GM18868 (cell line): Measurements from ENCODE around the gene POU2AF3.

Source experiments
- ATAC-seq: cut with Tn5 transposase; IDR thresholded peaks from one replicate; pipeline ENCODE4 v1.9.1; 2021; ENCODE audit warnings: mild to moderate bottlenecking, moderate library complexity; ENCODE audit not compliant: unreplicated experiment

Gene POU2AF3

DNA sequence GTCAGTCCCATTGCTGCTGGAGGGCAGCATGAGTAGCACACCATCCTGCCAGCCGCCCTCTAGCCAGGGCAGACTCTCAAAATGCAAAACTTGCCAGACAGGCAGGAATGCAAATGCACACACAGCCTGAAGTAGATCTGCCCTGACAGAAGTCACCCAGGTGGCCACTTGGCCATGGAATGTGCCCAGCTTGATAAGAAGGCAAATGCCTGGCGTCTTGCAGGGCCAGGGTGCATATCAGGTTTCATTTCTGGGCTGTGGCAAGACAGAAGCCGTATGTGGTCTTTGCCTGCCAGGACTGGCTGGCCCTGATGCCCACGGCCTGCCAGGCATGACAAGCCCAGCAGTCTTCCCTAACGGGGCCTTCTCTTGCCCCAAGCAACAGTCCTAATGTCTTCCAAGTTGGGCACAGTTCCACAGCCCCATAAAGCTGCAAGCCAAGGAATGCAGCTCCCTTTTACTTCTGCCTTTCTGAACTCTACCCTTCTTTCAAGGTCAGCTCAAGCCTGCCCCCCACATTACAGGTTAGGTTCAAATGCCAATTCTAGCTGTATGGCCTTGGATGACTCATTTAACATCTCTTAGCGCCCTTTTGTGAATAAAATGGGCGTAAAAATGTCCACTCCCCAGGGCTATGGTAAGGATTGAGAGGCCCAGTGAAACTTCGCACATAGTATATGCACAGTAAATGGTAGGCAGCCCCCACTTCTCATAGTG, 29.7 kb downstream of the POU2AF3 start:
- no peak for ATAC-seq

DNA sequence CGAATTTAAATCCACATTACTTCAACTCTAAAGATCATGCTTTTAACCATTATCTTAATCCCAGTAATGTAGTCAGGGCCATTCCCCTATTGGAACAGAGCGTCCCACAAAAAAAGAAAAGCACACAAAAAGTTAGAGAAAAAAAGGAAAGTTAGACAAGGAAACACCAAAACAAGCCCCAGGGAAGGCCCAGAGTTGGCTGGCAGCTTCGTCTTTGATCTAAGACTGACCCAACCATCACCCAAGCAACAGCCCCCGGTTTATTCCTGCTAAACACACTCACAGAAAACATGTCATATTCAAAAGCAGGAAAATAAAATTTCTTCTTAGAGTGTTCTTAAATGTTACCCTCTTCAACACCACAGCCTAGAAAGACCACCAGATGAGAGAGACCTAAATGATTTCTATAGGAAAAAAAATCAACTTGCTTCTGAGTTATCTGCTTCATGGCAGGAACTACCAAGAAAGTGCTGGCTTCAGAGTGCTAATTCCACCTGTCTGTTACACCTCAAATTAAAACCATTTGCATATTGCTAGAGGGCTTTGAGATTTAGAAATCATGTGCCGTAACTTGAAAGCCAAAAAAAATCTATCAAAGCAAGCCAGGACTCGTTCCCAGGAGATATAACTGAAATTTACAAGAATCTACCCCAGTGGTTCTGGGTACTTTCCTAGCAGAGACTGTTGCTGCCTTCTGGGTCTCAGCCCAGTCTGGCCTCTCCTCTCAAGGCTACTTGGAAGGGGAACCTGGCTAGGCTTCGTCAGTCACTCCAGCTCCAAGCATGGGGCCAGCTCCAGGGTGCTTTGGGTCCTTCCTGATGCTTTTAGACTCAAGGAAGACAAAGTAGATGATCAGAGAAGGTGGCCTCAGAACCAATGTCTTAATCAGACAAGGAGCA, 31.2 kb downstream of the POU2AF3 start:
- peak; percentile 51 for ATAC-seq

DNA sequence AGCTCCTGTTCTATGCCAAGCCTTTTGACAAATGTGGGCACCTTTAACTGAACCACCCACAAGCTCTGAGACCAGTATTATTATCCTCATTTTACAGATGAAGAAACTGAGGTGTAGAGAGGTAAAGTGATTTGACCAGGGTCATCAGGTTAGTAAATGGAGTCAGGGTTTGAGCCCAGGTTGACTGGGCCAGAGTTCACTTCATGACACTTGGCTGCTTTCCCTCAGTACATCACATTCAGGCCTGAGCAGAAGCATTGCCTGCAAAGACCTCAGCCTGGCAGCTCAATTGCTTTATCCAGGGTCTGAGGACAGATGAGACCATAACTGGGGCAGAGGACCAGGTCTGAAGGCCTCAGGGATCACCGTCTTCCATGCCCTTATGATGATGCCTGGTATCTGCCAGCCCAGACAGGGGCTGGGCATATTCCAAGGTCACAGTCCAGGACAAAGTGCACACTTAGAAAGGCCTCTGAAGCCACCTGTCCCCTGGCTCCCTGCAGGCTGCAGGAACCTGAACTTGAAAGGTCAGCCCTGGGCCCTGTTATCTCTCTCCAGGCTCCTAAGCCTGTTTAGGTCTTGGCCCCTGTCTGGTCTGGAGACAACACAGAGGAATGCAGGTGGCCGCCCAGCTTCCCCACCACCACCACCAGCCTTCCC, 32.0 kb downstream of the POU2AF3 start:
- no peak for ATAC-seq

DNA sequence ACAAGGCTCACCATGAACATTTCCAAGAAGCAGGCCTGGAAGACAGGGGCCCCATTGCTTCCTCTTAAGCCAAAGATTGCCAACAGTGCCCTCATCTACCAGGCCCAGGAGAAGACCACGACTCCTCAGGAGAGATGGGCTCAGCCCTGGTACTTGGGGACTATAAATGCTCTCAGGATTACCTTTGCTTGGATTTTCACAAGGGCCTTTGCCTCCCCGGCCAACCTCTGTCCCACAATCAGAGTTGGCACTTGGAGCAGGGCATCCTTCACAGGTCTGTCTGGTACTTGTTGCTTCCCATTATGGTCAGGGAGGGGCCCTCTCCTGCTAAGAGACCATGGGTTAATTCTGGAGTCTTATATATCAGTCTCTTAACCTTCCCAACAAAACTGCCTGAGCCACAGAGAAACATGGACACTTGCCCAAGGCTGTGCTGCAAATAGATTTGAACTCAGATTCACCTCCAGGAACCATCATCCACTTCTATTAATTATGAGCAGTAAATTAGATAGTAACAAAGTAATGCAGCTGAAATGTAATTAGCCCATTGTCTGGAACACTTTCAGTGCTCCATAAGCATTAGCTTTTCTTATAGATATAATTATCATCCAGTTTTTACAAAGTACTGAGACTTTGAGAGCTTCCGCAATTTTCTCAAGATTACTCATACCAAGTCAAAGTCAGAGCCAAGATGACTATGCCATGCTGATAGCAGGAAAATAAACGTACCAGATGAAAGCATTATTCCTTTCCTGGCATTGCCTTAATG, 33.5 kb downstream of the POU2AF3 start:
- ATAC-seq: no peak

DNA sequence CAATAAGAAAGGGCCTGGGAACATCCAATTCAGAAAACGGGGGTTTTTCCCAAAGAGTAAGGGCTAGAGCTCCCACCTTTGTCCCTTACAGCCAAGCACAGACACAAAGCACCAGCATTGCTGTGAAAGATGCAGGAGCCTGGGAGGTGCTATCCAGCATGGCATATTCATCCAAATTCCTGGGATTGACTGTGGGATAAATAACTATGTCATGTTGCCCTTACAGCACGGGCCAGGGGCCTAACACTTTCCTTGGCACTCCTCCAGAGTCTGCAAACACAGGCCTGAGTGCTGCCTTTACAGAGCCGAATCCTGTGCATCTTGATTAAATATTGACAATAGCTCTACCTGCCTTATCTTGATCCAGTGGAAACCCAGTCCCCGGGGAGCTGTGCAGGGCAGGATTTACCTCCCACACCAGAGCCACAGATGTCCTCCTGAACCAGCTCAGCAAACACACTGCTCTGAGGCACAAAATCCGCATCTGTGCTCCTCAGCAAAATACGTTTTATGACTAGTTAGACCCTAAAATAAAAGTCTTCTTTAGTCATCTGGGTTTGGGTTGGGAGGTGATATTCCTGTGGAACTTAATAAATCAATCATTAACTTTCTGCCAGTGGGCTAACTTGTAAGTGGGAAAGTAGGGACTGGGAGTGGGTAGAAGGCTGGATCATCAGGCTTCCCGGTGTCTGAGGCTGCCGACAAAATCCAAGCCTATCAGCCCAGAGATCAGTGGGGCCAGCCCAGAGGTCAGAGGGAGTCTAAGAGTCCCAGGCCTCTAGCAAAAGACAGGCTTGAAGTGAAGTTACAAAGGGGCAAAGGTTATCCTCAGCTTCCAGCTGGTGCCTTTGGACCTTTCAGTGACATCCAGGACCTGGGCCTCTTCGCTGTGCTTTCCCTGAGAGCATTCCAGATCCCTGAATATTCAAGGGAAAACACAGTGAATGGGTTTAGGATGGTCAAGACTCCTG, 36.5 kb downstream of the POU2AF3 start:
- no peak for ATAC-seq

DNA sequence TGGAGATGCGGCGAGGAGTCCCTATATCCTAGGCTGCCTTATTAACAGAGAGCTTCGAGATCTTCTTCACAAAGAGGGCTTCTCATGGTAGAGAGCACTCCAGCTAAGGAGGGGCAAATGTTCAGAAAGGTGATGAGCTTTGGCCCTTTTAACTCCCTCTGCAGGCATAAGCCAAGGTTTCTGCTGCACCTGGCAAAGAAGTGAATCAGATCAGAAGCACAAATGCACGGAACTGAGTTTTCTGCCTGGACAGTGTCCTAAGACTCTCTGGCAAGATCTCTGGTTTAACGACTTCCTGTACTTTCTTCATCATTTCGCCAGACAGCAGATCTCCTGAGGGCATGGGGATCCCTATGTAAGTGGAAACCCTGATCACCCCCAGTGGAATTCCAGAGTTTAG, 37.2 kb downstream of the POU2AF3 start:
- ATAC-seq: no peak

DNA sequence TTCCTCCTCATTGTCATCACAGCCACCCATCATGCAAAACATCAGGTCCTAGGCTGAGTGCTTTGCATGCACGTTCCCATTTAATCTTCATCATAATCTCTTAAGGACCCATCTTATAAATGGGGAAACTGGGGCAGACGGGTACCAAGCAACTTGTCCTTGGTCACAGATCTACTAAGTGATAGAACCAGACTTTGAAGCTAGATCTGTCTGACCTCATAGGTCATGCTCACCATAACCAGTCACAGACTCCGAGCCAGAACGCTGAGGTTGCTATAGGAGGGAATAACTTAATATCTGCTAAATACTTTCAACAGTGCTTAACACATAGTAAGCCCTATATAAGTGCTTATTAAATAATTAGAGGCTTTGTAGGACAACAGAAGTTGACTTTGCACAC, 37.7 kb downstream of the POU2AF3 start:
- no peak for ATAC-seq

DNA sequence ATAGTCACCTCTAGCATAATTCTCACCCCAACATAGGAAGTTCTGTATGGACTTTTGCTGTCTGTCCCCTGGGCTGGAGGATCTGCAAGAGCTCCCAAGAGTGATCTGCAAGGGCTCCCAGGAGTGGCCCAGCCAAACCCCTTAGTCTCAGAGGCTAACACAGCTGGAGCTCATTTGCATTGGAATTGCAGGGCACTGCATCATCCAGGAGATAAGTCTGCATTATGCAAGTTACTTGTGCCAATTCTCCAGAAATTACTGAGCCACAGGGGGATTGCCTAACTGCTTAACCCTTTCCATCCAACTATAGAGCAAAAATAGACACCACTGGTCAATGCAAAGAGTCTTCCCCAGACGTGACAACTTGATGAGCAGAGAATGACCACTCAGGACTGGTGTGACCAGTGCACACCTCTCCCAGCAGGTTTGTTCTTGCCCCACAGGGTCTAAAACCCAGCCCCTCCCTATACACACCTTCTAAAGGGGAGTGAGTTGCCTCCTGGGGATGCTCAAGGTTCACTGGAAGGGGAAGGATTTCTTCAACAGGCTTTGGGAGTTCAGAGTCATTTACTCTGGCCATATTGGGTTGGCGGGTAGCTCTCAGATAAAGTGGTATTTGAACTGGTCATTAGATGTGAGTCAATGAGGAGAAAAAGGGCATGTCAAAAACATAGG, 38.4 kb downstream of the POU2AF3 start:
- ATAC-seq: no peak

DNA sequence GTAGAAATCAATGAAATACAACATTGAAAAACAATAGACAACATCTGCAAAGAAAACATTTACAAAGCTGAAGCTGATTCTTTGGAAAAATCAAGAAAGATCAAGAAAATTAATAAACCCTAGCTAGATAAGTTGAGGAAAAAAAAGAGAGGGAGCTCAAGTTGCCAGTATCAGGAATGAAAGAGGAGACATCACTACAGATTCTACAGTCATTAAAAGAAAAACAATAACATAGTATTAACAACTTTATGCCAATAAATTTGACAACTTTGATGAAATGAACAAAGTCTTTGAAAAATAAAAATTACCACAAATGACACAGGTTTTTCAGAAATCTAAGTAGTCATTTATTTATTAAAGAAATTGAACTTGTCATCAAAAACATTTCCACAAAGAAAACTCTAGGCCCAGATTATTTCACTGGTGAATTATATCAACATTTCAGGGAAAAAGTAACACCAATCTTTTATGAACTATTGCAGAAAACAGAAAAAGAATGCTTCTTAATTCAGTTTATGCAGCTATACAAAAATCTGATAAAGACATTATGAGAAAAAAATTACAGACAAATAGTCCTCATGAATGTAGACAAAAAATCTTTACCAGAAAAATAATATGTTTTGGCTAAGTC, 41.5 kb downstream of the POU2AF3 start:
- no peak for ATAC-seq

DNA sequence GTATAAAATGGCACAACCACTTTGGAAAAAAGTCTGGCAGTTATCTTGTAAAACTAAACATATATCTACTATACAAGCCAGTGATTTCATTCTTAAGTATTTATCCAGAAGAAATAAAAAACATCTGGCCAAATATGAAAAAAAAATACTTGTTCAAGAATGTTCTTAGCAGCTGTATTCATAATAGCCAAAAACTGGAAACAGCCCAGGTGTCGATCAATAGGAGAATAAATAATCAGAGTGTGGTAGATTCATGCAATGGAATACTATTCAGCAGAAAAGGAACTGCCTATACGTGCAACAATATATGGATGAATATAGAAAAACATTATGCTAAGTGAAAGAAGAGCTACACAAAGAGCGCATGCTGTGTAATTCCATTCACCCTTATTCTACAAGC, 44.0 kb downstream of the POU2AF3 start:
- ATAC-seq: no peak

DNA sequence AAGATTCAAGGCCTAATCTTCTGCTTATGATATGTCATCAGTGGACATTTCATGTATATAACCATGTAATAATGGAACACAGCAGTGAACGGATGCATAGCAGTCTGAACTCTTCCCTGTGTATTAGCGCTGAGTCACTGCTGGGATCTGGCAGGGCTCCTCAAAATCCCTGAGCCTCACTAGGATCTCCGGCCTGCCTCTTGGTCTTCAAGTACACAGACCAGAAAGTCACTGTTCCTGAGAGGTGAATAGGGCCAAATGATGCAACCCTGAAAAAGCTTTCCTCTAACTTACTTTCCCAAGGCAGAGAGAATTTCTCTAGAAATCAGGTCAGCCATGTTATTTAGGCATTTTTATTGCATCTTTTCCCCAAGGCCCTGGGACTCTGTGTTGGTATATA, 45.7 kb downstream of the POU2AF3 start:
- ATAC-seq: no peak

DNA sequence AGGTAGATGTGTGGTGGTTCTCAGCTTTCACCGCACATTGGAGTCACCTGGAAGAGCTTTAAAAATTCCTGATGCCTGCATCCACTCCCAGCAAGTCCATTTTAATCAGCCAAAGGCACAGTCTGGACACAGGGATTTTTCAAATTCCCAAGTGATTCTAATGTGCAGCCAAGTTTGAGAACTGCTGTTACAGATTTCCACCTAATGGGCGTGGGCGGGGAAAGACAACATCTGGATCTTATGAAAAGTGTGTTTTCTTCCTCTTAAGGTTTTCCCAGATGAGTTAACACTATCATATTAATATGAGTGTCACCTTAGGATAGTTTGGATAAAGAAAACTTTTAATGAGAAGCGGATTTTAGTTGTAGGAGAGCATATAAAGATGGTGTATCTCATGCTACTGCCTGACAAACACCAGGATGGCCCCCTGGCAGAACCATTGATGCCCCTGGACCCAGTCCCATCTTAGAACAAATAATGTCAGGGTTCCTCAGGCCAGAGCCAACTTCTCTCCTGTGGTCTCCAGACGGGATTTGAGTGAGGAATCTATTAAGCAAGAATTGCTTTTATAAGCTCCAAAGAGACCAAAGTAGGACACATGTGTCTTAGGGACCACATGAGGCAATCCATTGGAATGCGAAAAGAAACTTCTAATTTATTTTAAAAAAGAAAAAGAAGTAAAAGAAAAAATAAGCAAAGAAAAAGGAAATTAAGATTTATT, 48.8 kb downstream of the POU2AF3 start:
- no peak for ATAC-seq

DNA sequence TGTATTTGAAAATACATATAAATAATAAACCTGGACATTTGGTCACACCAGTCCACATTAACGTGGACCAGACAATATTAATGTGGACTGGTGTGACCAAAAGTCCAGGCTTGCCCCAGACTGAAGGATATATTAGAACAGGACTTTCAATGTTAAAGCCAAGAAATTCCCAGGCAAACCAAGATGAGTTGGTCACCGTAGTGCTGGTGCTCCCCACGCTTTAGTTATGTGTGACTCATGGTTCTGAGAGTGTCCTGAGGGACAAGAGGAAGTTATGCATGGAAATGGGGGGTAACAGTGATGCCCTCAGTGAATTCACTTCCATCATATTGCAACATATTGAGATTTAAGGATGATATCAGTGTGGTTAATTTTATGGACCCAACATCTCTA, 49.4 kb downstream of the POU2AF3 start:
- ATAC-seq: no peak

DNA sequence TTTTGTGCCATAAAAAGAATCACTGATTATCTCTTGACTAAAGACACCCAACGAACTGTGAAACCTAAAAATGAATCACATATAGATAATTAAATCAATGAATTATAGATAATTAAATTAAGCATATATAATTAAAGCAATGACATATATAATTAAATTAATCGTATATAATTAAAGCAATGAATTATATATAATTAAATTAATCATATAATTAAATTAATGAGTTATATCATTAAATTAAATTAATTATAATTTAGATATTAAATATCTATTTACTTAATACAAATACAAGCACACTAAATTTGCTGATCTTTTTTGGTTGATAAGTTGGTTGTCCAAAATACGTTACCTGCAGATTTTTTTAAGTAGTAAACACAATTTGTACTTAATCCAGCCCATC, 49.8 kb downstream of the POU2AF3 start:
- ATAC-seq: no peak

DNA sequence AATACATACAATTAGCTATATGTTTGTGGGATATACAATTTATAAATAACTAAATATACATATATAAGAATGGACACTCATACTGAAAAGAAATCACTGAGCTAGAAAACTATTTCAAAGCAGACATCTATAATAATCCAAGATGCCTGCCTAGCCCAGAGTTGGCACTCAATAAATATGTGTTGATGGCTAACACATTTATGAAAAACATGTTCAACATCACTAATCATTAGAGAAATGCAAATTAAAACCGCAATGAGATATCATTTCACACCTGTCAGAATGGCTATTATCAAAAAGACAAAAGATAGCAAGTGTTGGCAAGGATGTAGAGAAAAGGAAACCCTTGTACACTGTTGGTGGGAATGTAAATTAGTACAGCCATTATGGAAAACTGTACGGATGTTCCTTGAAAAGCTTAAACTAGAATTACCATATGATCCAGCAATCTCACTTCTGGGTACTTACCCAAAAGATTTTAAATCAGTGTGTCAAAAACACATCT, 50.9 kb downstream of the POU2AF3 start:
- ATAC-seq: no peak

DNA sequence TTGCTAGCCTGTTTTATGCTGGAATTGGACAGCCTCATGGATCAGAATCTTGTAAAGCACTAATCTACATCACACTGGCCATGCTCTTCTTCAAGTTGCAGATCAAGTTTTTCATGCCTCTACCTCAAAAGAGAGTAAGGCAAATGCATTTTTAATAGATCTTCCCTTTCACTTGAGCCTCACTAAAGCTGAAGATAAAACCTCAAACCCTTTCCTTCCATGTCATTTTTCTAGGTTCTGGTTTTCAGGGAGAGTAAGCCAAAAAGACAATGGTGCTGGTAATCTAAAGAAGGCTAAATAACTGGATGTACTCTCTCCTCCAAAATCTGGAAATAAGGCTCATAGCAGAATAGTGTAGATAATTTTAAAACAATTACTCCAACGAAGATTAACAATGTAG, 52.5 kb downstream of the POU2AF3 start:
- ATAC-seq: no peak

DNA sequence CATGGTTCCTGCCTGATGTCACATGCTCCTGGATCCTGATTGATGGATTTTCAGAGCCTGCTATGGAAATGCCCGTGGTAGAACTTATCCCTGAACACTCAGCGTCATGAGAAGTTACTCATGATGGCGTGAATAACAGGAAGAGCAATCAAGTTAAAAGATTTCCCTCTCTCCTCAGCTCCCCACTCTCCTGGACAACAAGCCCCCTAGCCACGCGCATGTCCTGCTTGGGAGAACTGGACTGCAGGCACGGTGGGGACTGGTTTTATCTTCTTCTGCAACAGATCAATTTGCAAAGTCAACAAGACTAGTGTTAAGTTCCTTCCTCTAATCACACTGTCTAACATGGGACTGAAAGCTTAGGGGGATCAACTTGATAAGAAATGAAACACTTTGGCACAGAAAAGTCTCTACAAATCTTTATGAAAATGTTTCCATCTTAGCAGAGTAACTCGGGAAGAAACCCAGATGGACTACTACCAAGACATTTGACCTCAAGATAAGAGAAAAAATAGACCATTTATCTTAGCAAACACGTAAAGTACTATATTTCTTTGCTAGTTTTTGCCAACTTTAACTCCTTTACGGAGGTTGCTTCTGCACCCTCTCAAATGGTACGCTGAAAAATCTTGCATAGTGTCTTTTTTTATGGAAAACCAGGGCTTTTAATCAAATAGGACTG, 53.2 kb downstream of the POU2AF3 start:
- no peak for ATAC-seq
